RWPE2 (cell line): ENCODE measurements around the gene DUOXA1.
A peak's percentile ranks its signal among the peaks of the same experiment; 100 is the strongest.

Experiments
- ATAC-seq: fragments of 200-7000 bp; cut with Tn5 transposase; 3 replicates; pipeline ENCODE4 v1.9.1; 2021; ENCODE audit warnings: low read depth
- DNase-seq: peaks from one replicate; pipeline ENCODE4 v3.0.0-alpha.2; 2020; ENCODE audit warnings: low spot score
- H3K27ac ChIP-seq: fragments of 450-650 bp; 2 replicates; pipeline ENCODE4 v1.5.1; 2017; ENCODE audit warnings: mild to moderate bottlenecking; ENCODE audit not compliant: poor library complexity, severe bottlenecking
- H3K27me3 ChIP-seq: fragments of 250-450 bp; sonication (Bioruptor Pico); 2 replicates; pipeline ENCODE4 v1.5.1; 2021; ENCODE audit warnings: mild to moderate bottlenecking, moderate library complexity; ENCODE audit not compliant: insufficient read depth, poor library complexity, severe bottlenecking
- H3K36me3 ChIP-seq: fragments of 250-450 bp; sonication (Bioruptor Pico); 2 replicates; pipeline ENCODE4 v1.5.1; 2020; ENCODE audit warnings: low read depth, mild to moderate bottlenecking, moderate library complexity
- H3K4me1 ChIP-seq: fragments of 250-450 bp; sonication (Bioruptor Pico); 2 replicates; pipeline ENCODE4 v1.5.1; 2021; ENCODE audit warnings: mild to moderate bottlenecking, moderate library complexity; ENCODE audit not compliant: insufficient read depth, poor library complexity, severe bottlenecking
- H3K4me3 ChIP-seq: fragments of 250-450 bp; sonication (Bioruptor Pico); 2 replicates; pipeline ENCODE4 v1.5.1; 2021; ENCODE audit warnings: mild to moderate bottlenecking, moderate library complexity; ENCODE audit not compliant: severe bottlenecking
- H3K9me3 ChIP-seq: fragments of 250-450 bp; sonication (Bioruptor Pico); 2 replicates; pipeline ENCODE4 v1.5.1; 2021; ENCODE audit warnings: mild to moderate bottlenecking, moderate library complexity; ENCODE audit not compliant: severe bottlenecking
- CTCF ChIP-seq: fragments of 450-650 bp; IDR thresholded peaks from one replicate; pipeline ENCODE4 v1.5.1; 2017; ENCODE audit warnings: mild to moderate bottlenecking, moderate library complexity; ENCODE audit not compliant: poor library complexity, severe bottlenecking

DUOXA1 gene

GRCh38 chr15:45143056-45143455 is 13.4 kb upstream of the DUOXA1 start:
- TF ChIP-seq CTCF: no peak
- ATAC-seq (no peak), DNase-seq (peak; percentile 60)
- Histone ChIP-seq H3K36me3 (peaks cover 24% of the 10 kb centered on the region), H3K27ac (no peak overlapping the region), H3K4me1 (peaks cover 2% of the 10 kb centered on the region), H3K9me3 (no peaks in the 10 kb centered on the region), H3K4me3 (no peak overlapping the region), H3K27me3 (no peaks in the 10 kb centered on the region)

- Histone ChIP-seq H3K9me3 (no peaks in the 10 kb centered on the region), H3K4me3 (no peak overlapping the region), H3K36me3 (peaks cover 34% of the 10 kb centered on the region), H3K4me1 (no peaks in the 10 kb centered on the region), H3K27ac (no peak overlapping the region), H3K27me3 (no peaks in the 10 kb centered on the region)
- TF ChIP-seq CTCF: no peak
- ATAC-seq (no peak), DNase-seq (no peak)
Observed at GRCh38 chr15:45141386-45141785, 11.7 kb upstream of the DUOXA1 start.

- Histone ChIP-seq H3K9me3 (no peaks in the 10 kb centered on the region), H3K27me3 (no peaks in the 10 kb centered on the region), H3K4me3 (no peak overlapping the region), H3K4me1 (no peaks in the 10 kb centered on the region), H3K36me3 (peaks cover 36% of the 10 kb centered on the region), H3K27ac (no peak overlapping the region)
- DNase-seq: peak; percentile 62
- no peak for ATAC-seq
- no peak for TF ChIP-seq CTCF
Observed at GRCh38 chr15:45140557-45141250, 11.0 kb upstream of the DUOXA1 start.

- DNase-seq: no peak
- no peak for TF ChIP-seq CTCF
- H3K36me3 ChIP-seq: peaks cover 36% of the 10 kb centered on the region
- no peaks in the 10 kb centered on the region for H3K4me1 ChIP-seq
- H3K27me3 ChIP-seq: no peaks in the 10 kb centered on the region
- H3K4me3 ChIP-seq: no peak overlapping the region
- H3K27ac ChIP-seq: no peak overlapping the region
- H3K9me3 ChIP-seq: no peaks in the 10 kb centered on the region
- ATAC-seq: no peak
Observed at GRCh38 chr15:45139770-45140169, 10.1 kb upstream of the DUOXA1 start.

GRCh38 chr15:45138814-45139765 is 9.4 kb upstream of the DUOXA1 start:
- TF ChIP-seq CTCF: no peak
- peak; percentile 52 for DNase-seq
- no peaks in the 10 kb centered on the region for H3K27me3 ChIP-seq
- H3K4me1 ChIP-seq: no peaks in the 10 kb centered on the region
- no peak overlapping the region for H3K4me3 ChIP-seq
- ATAC-seq: no peak
- peaks cover 36% of the 10 kb centered on the region for H3K36me3 ChIP-seq
- no peaks in the 10 kb centered on the region for H3K9me3 ChIP-seq
- no peak overlapping the region for H3K27ac ChIP-seq
